Activated T-cell treated with anti-CD3 and anti-CD28 coated beads, Interleukin-2, amount 50 U/mL, for 4 hours (primary cell): ENCODE measurements around the gene KCTD21. TPM values are rescaled to one million over a fixed set of nuclear protein-coding genes. Genes with fewer than 3 reads are reported as not detected.

Experiments
- ATAC-seq, 2 donors: fragments of 200-7000 bp; cut with Tn5 transposase; one replicate each; pipeline ENCODE4 v1.10.0; 2021
- DNase-seq: peaks from one replicate; pipeline ENCODE4 v3.0.0-alpha.2; 2020
- H3K27me3 Mint-ChIP-seq: one replicate; pipeline ENCODE4 v1.8.0; 2021; ENCODE audit warnings: low read depth, mixed read lengths
- H3K36me3 Mint-ChIP-seq: one replicate; pipeline ENCODE4 v1.8.0; 2022; ENCODE audit warnings: mixed read lengths; ENCODE audit not compliant: insufficient read depth
- H3K4me1 Mint-ChIP-seq: one replicate; pipeline ENCODE4 v1.8.0; 2021; ENCODE audit warnings: low read depth, mixed read lengths
- H3K4me3 Mint-ChIP-seq: one replicate; pipeline ENCODE4 v1.8.0; 2021; ENCODE audit warnings: mild to moderate bottlenecking, moderate library complexity, mixed read lengths
- H3K9me3 Mint-ChIP-seq: one replicate; pipeline ENCODE4 v1.8.0; 2021; ENCODE audit warnings: mixed read lengths
- total RNA-seq, 3 donors: library from RNA; stranded (reverse); gene quantifications; one replicate each; pipeline ENCODE4 v1.2.1, GENCODE V29; 2021

The KCTD21 gene
- total RNA-seq, 3 donors from 2014 or later: 3.2 to 5.4 (median 4.3) TPM

GRCh38 chr11:78161346-78161745 lies 27.1 kb downstream of the KCTD21 start:
- Mint-ChIP-seq H3K36me3 (no peaks in the 10 kb centered on the region), H3K4me3 (no peak overlapping the region), H3K9me3 (no peaks in the 10 kb centered on the region), H3K27me3 (no peaks in the 10 kb centered on the region), H3K4me1 (no peaks in the 10 kb centered on the region)
- ATAC-seq (no peak), DNase-seq (no peak)

DNA sequence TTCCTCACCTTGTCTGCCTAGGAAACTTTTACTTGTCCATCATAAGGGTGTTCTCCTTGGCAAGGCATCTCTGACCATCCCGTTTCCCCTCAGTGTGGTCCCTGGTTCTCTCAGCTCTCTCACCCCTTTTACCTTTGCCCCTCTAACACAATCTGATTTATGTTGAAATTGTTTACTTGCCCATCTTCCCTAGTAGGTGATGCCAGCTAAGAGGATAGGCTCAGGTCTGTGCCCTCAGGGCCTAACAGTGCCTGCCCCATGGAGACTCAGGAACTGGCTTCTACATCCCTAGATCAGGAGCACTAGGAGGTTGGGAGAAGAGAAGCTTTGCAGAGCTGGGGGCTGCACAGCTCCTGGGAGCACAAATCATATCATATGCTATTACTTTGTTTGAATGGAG lies 27.9 kb downstream of the KCTD21 start:
- Mint-ChIP-seq H3K9me3 (no peaks in the 10 kb centered on the region), H3K36me3 (no peaks in the 10 kb centered on the region), H3K27me3 (no peaks in the 10 kb centered on the region), H3K4me1 (no peaks in the 10 kb centered on the region), H3K4me3 (no peak overlapping the region)
- DNase-seq (no peak), ATAC-seq (no peak)

- Mint-ChIP-seq H3K27me3 (no peaks in the 10 kb centered on the region), H3K4me3 (no peak overlapping the region), H3K36me3 (no peaks in the 10 kb centered on the region), H3K9me3 (no peaks in the 10 kb centered on the region), H3K4me1 (no peaks in the 10 kb centered on the region)
- ATAC-seq (no peak), DNase-seq (no peak)
These were observed 29.3 kb downstream of the KCTD21 start for GRCh38 chr11:78158987-78159652.

DNA sequence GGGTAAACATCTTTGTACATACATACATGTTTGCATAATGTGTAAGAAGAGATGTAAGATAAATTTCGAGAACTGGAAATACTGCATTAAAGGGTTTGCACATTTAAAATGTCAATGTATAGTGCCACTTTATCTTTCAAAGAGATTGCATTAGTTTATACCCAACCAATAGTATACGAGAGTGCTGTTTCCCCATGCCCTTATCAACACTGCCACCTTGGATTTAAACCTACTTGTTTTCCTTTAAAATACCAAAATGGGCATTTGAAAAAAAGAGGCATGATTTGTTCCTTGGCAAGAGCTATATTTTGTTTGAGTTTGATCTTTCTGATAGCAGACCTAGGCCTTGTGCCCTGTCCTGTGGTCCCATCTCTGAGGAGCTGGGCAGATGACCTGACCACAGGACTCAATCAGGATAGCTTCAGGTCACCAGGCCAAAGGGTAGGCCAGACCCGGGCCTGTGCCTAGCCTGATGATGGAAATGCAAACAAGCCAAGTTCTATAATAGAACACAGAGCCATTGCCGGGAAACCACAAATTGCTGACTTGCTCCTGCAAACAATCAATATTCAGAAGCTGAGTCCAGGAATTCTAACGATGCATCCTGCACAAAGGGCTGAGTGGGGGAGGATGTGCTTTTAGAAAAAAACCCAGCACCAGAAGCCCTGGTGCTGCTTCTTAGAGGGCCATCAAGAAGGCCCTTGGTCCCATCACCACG lies 32.1 kb downstream of the KCTD21 start:
- ATAC-seq (no peak), DNase-seq (no peak)
- no peaks in the 10 kb centered on the region for H3K27me3 Mint-ChIP-seq
- no peaks in the 10 kb centered on the region for H3K9me3 Mint-ChIP-seq
- H3K4me3 Mint-ChIP-seq: no peak overlapping the region
- H3K36me3 Mint-ChIP-seq: no peaks in the 10 kb centered on the region
- no peaks in the 10 kb centered on the region for H3K4me1 Mint-ChIP-seq

DNA sequence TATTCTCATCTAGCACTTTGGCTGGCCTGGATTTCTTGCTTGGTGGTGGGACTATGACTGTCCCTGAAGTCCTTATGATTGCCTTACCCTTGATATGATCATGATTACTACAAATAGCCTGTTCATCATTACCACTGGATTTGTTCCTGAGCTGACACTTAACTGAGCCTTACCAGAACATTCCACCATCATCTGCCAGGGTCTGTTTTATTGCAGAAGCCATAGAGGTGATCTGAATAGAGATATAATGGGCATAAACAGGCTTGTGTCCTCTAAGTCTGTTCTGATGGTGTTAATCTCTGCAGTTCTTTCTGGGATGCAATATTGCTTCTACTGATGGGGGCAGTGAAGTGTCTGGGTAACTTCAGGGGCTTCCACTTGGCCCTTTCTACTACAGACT lies 36.6 kb downstream of the KCTD21 start:
- no peaks in the 10 kb centered on the region for H3K36me3 Mint-ChIP-seq
- H3K4me3 Mint-ChIP-seq: no peak overlapping the region
- DNase-seq (no peak), ATAC-seq (no peak)
- H3K27me3 Mint-ChIP-seq: no peaks in the 10 kb centered on the region
- H3K9me3 Mint-ChIP-seq: no peaks in the 10 kb centered on the region
- H3K4me1 Mint-ChIP-seq: no peaks in the 10 kb centered on the region

GRCh38 chr11:78150754-78151153 lies 37.7 kb downstream of the KCTD21 start:
- Mint-ChIP-seq H3K27me3 (no peaks in the 10 kb centered on the region), H3K36me3 (no peaks in the 10 kb centered on the region), H3K9me3 (no peaks in the 10 kb centered on the region), H3K4me1 (no peaks in the 10 kb centered on the region), H3K4me3 (no peak overlapping the region)
- no peak for DNase-seq
- ATAC-seq: no peak

- H3K4me3 Mint-ChIP-seq: no peak overlapping the region
- no peak for DNase-seq
- ATAC-seq: no peak
- no peaks in the 10 kb centered on the region for H3K9me3 Mint-ChIP-seq
- H3K27me3 Mint-ChIP-seq: no peaks in the 10 kb centered on the region
- H3K4me1 Mint-ChIP-seq: no peaks in the 10 kb centered on the region
- H3K36me3 Mint-ChIP-seq: no peaks in the 10 kb centered on the region
These were observed 38.1 kb downstream of the KCTD21 start for GRCh38 chr11:78150346-78150745.

DNA sequence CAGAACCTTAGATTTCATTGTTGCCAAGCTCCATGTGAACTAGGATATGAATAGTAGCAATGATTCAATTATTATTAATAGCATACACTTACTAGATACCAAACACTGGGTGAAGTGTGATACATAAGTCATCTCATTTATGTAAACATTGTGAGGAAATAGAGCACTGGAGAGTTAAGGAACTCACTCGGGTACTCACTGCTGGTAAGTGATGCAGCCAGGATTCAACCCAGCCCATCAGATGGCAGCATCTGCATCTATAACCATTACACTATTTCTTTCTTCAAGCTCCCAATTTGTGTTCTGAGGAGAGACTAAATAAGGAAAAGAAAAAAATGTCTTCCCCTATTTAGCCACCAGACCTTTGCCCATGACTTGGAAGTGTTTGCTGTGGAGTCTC lies 38.8 kb downstream of the KCTD21 start:
- no peaks in the 10 kb centered on the region for H3K4me1 Mint-ChIP-seq
- H3K36me3 Mint-ChIP-seq: no peaks in the 10 kb centered on the region
- ATAC-seq (no peak), DNase-seq (no peak)
- H3K9me3 Mint-ChIP-seq: no peaks in the 10 kb centered on the region
- H3K4me3 Mint-ChIP-seq: no peak overlapping the region
- H3K27me3 Mint-ChIP-seq: no peaks in the 10 kb centered on the region

DNA sequence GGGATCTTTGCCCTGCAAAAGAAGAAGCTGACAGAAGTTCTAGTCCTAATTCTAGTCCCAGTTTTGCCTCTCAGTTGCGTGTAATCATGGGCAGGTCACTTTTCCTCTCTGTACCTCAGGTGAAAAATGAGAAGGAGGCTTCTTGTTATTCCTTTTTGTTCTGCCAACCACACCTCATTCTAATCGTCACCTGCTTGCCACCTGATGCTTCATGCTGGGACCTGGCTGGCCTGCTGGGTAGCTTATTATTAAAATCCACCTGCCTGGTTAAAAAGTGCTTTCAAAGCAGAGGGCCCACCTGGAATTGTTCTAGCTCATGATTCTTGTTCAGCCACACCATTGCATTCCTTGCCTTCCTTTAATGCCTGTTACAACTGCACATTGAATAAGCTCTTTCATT lies 40.6 kb downstream of the KCTD21 start:
- no peaks in the 10 kb centered on the region for H3K9me3 Mint-ChIP-seq
- no peaks in the 10 kb centered on the region for H3K27me3 Mint-ChIP-seq
- H3K36me3 Mint-ChIP-seq: peaks cover 3% of the 10 kb centered on the region
- no peak for DNase-seq
- H3K4me3 Mint-ChIP-seq: no peak overlapping the region
- ATAC-seq: no peak
- H3K4me1 Mint-ChIP-seq: no peaks in the 10 kb centered on the region

DNA sequence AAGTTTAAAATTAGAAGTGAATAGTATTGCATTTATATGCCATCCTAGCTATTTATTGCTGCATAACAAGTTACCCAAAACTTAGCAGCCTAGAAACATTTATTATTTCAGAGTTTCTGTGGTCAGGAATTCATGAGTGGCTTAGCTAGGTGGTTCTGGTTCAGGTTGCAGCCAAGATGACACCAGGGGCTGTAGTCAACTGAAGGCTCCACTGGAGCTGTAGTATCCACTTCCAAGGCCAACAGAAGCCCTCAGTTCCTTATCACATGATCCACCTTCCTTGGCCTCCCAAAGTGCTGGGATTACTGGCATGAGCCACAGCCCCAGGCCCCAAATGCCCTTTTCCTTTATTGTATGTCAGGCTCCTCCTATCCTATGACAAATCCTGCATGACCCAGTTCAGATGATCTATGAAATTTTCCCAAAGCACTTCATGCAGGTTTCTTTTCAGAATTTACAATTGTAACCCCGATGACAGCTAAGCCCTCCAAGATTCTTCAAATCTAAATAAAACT lies 42.9 kb downstream of the KCTD21 start:
- H3K4me1 Mint-ChIP-seq: peaks cover 6% of the 10 kb centered on the region
- H3K36me3 Mint-ChIP-seq: peaks cover 3% of the 10 kb centered on the region
- no peak for DNase-seq
- no peak for ATAC-seq
- H3K27me3 Mint-ChIP-seq: no peaks in the 10 kb centered on the region
- H3K9me3 Mint-ChIP-seq: no peaks in the 10 kb centered on the region
- H3K4me3 Mint-ChIP-seq: no peak overlapping the region

DNA sequence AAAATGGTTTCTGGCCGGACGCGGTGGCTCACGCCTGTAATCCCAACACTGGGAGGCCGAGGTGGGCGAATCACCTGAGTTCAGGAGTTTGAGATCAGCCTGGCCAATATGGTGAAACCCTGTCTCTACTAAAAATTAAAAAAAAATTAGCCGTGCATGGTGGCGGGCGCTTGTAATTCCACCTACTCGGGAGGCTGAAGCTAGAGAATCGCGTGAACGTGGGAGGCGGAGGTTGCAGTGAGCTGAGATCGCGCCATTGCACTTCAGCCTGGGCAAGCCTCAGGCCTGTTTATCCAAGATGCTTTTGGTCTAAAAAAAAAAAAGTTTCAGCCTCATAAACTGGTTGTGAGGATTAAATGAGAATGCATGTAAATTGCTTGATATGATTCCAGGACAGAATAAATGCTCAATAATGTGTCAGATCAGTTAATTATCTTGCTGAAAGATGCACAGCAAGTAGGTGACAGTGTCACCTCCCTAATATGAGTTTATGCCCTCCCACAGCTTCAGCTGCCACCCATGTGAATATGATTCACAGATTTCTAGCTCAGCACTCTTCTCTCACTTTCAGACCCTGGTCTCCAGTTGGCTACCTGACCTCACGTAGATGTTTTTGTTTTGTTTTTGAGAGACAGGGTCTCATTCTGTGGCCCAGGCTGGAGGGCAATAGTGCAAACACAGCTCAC lies 47.9 kb downstream of the KCTD21 start:
- Mint-ChIP-seq H3K9me3 (no peaks in the 10 kb centered on the region), H3K4me3 (peak overlapping the region; percentile 65), H3K4me1 (peaks cover 29% of the 10 kb centered on the region), H3K36me3 (peaks cover 14% of the 10 kb centered on the region), H3K27me3 (no peaks in the 10 kb centered on the region)
- DNase-seq (no peak), ATAC-seq (no peak)

DNA sequence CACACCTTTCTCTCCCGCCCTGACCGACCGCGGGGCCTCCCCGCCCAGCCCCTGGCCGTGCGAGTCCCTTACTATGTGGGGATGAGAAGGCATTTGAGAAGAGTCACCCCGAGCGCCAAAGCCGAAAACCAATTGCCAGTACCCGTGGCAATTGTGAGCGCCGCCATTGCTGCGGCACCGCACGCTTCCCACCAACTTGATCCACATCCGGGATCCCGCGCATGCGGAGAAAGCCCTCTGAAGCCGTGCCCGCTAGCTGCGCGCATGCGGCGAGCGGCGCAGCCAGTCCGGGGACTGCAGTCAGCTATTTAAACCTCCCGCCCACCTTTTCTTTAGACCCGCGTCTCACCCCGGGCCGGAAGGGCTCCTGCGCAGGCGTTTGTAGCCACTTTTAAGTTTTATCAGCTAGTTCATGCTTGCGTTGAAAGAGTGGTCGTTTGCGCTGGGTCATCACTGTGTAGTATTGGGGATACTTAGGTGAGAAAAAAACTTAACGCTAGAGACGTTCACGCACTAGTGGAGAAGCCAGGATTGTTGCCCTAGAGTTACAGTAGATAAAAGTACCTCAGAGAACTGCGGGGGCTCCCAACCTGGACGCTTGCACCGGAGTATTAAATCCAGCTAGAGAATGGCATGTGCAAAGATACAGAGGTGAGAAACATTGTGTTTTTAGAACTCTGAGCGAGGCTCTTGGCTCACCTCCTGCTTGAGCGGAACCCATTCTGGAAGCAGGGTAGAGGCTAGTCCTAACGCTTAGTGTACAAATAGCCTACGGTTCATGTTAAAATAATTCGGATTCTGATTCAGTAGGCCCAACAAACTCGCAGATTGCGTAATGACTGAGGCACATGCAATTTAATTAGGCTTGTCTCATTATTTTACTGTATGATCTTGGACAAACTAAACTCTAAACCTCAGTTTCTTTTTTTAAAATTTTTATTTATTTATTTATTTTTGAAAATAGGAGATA lies 48.7 kb downstream of the KCTD21 start, which contains the start of gene ALG8:
ALG8 (minus strand) TSS at position 205 of the 970 bp plus-strand sequence; CDS start at position 167, 38 bp downstream.
- peaks cover 29% of the 10 kb centered on the region for H3K4me1 Mint-ChIP-seq
- peak; percentile 96 for DNase-seq
- H3K27me3 Mint-ChIP-seq: no peaks in the 10 kb centered on the region
- peaks cover 16% of the 10 kb centered on the region for H3K36me3 Mint-ChIP-seq
- peak within 1 kb of the TSS; percentile 91 for H3K4me3 Mint-ChIP-seq
- ATAC-seq: peak; percentile 95
- H3K9me3 Mint-ChIP-seq: no peaks in the 10 kb centered on the region

- Mint-ChIP-seq H3K36me3 (peaks cover 18% of the 10 kb centered on the region), H3K4me3 (peak overlapping the region; percentile 91), H3K9me3 (no peaks in the 10 kb centered on the region), H3K4me1 (peaks cover 29% of the 10 kb centered on the region), H3K27me3 (no peaks in the 10 kb centered on the region)
- DNase-seq: peak; percentile 34
- peak; percentile 47 to 50 for ATAC-seq
These were observed 49.6 kb downstream of the KCTD21 start for GRCh38 chr11:78138694-78139421.
